GM19438 (cell line): ENCODE measurements around the gene NME2.
A peak's percentile ranks its signal among the peaks of the same experiment; 100 is the strongest.
"Not testable (repeated sequence)": the region's sequence is repeated elsewhere in the genome, so short reads cannot be mapped to it uniquely, and the experiment has no call there.

Experiments used
- ATAC-seq: cut with Tn5 transposase; IDR thresholded peaks from one replicate; pipeline ENCODE4 v1.9.1; 2021; ENCODE audit warnings: low read depth; ENCODE audit not compliant: unreplicated experiment

Gene NME2

DNA sequence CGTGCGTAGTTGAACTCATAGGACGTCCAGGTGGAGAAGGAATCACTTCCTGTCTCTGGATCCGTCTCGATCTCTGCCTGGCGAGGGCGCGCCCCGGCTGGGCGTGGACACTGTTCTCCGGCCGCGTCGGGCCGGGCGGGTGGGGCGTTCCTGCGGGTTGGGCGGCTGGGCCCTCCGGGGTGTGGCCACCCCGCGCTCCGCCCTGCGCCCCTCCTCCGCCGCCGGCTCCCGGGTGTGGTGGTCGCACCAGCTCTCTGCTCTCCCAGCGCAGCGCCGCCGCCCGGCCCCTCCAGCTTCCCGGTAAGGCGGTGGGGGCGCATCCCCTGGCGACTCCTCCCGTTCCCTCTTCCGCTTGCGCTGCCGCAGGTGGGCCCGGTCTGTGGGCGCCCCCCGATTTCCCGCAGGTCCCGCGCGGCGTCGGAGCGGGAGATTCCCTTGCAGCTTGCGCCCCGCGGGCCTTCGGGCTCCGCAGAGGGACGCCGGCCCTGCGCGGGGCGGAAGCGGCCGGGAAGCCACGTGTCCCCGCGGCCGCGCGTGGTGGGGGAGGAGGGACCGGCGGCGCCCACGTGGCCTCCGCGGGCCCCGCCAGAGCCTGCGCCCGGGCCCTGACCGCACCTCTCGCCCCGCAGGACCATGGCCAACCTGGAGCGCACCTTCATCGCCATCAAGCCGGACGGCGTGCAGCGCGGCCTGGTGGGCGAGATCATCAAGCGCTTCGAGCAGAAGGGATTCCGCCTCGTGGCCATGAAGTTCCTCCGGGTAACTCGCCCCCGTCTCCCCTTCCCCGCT, at the start of gene NME2:
TSS of gene NME2 (plus strand) at position 214 of the 789 bp plus-strand sequence. CDS start at position 634, 420 bp downstream.
- ATAC-seq = peak; percentile 88

DNA sequence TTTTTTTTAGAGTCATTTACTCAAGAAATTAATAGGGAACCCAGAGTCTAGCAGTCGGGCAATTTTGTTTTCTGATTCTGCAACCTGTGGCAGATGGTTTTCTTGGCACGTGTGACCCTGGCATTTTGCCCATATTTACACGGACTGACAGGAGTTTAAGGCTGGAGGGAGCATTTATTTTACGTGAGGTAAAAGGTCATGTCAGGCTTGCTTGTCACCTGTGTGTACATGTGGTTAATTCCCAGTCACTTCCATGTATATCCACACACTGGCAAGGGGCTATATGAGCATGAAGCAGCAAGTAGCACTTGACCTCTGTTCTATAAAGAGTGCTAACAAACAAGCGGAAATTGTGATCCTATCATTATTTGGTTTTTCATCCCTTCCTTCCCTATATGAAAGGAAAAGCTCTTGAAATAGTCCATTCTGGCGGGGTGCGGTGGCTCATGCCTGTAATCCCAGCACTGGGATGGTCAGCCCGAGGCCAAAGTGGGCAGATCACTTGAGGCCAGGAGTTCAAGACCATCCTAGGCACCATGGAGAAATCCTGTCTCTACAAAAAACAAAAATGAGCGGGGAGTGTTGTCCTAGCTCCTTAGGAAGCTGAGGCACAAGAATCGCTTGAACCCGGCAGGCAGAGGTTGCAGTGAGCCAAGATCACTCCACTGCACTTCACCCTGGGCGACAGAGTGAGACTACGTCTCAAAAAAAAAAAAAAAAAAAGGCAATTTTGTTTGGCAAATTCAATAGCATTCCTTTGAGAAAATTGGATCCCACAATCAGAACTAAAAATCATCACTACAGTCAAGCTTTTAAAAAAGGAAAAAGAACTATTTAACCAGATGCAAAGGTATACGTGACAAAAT, 47.6 kb upstream of the NME2 start:
- no peak for ATAC-seq

DNA sequence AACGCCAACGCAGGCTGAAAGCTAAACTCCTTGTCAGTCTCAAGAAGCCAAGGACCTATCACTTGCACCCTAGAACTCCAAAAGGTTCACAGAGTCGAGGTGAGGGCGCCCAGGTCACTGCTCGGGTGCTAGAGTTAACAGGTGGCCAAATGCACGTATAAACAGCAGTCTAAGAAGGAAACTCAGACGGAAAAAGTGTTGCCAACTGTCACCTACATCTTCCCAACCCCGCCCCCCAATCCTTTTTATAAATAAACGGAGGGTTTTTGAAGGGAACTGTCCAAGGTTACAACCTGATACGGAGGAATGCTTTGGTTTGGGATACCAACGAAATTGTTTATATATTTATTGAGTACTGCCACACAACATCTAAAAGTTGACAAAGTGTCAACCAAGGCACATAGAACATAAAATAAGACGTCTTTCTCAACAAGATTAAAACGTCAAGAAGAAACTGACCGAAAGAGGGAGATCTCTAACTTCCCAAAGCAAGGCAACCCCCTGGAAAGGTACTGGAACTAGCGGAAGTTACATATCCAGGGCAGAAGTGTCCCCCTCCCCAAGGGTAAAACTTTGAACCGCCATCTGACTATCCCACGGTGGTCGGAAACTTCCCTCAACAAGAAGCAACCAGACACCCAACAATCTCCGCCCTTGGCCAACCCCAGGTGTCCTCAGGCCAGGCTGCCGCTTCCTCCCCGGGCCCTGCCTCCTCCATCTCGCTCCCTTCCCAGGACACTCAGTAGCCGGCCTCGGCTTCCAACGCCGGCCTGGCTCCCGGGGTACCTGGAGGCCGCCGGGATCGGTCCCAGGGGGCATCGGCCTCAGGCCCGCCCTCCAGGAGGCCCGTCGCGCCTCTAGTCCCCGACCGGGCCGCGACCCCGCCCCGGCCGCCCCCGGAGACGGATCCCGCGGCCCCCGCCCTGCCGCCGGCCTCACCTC, 46.5 kb upstream of the NME2 start:
- peak; percentile 33 for ATAC-seq

DNA sequence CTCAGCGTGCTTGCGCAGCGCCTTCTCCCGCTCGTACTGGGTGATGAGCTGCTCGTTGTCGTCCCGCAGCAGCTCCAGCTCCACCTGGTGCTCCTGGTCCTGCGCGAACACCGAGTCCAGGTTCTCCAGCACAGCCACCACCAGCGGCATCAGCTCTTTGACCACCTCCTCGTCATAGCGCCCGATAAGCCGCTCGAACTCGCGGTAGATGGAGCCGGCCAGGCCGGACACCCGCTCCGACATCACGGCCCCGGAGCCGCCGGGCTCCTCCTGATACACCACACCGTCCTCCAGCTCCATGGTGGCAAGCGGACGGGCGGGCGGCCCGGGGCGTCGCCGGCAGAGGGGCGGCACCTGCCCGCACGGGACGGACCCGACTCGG, 45.9 kb upstream of the NME2 start:
- ATAC-seq = peak; percentile 37

DNA sequence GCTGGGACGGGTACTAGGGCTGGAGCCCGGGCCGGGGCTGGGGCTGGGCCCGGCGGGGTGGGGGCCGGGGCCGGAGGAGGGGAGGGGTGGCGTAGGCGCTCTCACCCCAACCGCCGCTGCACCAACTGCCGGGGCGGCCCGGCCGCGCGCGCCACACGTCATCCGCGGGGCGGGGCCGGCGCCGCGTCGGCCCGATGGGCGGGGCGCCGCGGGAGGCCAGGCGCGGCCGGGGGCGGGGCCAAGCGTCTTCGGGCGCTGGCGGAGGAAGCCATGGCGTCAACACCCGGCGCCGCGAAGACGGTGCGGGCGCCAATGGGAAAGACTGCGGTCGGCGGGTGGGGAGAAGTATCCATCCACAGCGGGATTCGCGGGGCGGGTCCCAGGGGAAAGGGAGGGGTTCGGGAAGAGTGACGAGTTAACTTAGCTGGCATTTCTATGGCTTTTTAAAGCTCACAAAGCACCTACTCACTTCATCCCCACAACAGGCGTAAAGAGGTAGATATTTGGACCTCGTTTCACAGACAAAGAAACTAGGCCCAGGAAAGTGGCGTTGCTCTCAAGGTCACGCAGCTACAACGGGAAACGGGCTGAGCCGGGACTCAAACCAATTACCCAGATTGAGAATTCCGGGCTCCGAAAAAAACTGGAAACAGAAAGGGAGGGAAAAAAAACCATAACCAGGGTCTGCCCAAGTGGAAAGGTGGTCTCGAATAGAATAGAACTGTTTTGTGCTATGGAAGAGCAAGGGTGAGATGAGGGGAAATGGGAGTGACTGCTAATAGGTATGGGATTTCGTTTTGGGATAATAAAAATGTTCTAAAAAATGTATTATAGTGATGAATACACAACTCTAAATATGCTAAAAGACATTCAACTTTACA, 45.2 kb upstream of the NME2 start, which contains the start of gene SPAG9:
TSS of gene SPAG9 (minus strand) at position 130 of the 881 bp plus-strand sequence. CDS start 212 bp downstream, outside the sequence.
- peak; percentile 62 for ATAC-seq

DNA sequence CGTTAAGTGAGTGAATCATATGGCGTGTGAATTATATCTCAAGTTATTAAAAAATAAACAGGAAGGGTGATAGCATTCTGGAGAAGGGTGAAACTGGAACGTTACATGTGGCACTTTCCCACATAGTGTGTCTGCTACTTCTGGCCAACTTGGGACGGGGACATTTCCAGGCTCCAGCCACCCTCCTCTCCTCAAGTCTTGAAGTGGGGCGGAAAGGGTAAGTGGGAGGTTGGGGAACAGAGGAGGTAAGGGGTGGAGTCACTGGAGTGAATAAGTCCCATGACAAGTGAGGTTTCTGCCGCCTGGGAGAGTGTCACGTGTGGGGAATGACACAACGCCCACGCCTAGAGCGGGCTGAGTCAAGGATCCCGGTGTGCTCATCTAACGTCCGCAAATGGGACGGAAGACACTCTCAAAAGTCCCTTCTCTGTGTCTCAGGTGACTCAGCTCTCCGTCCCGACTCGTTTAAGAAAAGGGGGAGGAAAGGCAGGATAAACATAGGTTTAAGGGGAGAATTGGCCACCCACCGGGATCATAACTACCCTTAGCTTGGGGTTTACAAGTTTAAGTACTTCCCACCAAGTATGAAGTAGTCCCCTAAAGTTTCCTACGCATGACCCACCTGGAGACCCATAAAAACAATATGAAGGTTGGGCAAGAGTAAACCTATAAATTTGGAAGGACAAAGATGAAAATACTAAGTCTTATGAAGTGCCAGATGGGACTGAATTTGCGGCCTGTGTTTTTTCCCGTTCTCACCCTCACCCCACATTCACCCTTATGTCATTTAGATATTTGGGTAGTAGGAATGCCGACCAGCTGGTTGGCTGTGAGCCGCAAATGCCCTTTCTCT, 44.4 kb upstream of the NME2 start:
- no peak for ATAC-seq

DNA sequence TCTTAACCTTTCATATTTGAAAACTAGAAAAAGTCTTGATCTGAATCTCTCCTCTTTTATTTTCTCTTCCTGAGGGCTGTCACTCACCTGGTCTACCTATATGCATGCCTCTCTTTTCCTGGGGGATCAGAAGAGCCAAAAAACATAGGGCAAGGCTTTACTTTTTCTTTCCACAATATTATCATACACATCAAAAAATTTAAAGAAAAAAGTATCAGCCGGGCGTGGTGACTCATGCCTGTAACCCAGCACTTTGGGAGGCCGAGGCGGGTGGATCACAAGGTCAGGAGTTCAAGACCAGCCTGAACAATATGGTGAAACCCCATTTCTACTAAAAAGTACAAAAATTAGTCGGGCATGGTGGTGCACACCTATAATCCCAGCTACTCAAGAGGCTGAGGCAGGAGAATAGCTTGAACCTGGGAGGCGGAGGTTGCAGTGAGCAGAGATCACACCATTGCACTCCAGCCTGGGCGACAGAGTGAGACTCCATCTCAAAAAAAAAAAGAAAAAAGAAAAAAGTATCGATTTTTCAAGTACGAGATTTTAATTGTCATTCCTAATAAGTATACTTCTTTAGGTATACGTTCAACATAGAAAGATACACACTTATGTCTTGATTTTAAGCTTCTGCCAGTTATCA, 43.6 kb upstream of the NME2 start:
- ATAC-seq = not testable (repeated sequence)

DNA sequence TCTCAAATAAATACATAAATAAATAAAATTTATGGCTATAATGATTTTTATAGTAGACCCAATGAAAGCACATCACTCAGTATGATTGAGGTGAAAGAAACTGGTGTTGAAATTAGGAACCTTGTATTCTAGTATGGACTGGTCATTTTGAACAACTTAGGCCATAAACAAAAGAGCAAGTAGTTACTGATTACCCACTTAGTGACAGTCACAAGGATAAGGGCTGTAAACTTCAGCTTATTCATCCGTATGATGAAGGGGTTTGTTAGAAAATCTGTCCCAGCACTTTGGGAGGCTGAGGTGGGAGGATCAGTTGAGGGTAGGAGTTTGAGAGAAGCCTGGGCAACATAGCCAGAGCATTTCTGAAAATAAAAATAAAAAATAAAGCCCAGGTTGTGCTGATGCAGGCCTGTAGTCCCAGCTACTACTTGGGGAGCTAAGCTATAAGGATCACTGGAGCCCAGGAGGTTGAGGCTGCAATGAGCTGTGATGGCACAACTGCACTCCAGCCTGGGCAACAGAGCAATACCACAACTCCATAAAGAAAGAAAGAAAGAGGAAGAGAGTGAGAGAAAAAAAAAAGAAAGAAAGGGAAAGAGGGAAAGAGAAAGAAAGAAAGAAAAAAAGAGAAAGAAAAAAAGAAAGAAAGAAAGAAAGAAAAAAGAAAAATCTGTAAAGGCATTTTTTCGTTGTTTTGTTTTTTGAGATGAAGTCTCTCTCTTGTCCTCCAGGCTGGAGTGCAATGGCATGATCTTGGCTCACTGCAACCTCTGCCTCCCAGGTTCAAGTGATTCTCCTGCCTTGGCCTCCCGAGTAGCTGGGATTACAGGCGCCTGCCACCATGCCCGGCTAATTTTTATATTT, 41.3 kb upstream of the NME2 start:
- no peak for ATAC-seq

DNA sequence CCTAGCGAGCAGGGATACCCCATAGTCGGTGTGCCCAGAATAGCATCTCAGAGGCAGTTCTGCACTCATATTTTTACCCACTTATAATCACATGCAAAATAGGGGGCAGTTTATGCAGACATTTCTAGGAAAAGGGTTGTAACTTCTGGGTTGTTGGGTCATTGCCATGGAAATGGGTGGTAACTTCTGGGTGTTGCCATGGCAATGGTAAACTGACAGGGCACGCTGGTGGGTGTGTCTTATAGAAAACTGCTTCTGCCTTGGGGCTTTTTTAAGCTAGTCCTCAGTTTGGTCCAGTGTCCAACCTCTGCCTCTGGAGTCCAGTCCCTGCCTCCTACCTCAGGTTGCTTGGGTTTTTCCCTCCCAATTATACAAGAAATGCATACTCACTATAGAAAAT, 38.1 kb upstream of the NME2 start:
- no peak for ATAC-seq

DNA sequence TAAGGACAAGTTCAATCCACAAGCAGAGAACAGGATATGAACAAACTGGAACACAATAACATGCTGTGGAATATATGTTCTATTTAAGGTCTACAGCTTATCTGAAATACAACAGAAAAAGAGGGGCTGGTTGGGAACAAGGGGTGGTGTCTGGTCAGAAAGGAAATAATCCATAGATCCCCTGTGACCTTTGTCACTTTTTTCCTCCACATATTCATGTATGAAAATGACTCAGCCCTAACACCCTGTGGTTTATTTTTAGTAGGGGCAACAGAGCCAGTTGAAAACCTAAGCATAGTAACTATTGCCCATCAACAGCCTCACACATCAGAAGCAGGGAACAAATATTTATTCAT, 33.3 kb upstream of the NME2 start:
- ATAC-seq = no peak

DNA sequence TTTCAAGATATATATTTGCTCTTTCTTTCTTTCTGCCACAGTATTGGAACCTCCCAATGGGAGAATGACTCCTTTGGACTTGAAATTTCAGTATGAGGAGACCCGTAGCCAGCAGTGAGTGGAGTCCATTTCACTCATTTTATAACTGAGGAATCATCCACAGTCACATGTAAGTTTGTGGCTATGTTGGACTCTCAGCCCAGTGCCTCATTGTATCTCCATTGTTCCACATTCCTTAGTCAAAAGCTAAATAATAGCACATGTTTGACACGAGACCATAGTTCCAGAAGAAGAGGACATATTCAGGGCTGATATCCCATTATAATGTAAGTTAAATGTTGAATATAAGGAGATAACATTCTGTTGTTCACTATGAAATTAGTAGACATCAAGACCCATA, 32.8 kb upstream of the NME2 start:
- ATAC-seq = no peak

DNA sequence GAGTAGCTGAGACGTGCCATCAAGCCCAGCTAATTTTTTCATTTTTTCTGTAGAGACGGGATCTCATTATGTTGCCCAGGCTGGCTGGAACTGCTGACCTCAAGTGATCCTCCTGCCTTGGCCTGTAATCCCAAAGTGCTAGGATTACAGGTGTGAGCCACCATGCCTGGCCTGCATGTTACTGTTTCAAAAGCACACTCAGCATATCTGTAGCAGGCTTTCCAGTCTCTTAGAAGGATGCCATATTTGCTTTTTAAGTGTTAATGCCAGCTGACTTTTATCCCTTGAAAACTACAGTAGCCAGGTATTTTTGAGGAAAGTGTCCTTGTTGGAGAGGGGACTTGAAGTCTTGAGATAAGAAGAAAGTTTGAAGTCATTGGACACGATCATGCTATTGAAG, 30.3 kb upstream of the NME2 start:
- no peak for ATAC-seq

DNA sequence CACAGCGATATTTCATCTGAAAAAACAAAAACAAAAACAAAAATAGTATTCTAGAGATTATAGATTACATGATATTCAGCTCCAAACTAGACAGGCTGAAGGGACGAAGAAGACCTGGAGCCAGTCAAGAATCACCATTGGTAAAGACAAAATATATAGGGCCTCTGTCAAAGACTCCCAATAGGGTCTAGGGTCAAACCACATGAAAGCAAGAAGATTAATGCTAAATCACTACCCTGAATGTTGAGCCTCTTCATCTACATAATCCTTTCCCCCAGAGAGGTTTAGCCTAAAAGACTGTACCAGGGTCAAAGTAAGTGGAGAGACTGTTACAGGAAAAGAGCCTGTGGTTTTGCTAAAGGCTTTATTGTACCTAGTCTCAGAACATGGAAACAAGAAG, 23.6 kb upstream of the NME2 start:
- ATAC-seq = no peak

DNA sequence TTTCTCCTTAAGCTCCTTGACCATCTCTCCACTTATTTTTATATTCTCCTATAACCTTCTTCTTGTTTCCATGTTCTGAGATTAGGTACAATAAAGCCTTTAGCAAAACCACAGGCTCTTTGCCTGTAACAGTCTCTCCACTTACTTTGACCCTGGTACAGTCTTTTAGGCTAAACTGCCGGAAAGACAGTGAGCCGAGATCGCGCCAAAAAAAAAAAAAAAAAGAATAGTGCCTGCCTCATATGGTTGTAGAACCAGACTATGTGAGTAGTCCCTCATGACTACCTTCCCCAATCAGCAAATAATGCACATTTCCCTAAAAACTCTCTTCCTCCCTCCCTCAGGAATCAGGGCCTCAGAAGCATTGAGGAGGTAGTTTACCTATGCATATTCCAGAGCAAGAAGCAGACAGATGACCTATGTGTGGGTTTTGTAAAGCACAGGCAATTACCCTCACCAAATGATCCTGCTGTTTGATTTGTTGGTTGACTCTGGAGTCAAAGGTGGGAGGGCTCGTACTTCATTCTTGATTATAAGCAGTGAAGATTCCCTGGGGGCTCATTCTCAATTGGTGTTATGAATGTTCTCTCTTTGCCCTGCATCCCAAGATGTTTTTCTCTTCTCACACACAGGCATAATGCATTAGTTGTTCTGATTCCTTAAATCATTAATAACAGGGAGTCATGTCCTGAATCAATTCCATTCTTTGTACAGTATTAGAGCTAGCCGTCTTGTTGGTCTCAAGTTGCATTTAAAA, 21.8 kb upstream of the NME2 start:
- ATAC-seq = no peak

DNA sequence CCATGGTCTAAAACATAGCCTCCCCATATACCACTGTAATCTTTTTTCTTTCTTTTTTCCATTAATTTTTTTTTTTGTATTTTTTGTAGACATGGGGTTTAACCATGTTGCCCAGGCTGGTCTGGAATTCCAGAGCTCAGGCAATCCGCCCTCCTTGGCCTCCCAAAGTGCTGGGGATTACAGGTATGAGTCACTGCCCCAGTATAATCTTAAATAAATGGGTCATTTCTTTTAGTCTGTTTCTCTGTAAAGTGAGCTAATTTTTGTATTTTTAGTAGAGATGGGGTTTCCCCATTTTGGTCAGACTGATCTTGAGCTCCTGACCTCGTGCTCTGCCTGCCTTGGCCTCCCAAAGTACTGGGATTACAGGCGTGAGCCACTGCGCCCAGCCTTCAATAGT, 18.6 kb upstream of the NME2 start:
- no peak for ATAC-seq

DNA sequence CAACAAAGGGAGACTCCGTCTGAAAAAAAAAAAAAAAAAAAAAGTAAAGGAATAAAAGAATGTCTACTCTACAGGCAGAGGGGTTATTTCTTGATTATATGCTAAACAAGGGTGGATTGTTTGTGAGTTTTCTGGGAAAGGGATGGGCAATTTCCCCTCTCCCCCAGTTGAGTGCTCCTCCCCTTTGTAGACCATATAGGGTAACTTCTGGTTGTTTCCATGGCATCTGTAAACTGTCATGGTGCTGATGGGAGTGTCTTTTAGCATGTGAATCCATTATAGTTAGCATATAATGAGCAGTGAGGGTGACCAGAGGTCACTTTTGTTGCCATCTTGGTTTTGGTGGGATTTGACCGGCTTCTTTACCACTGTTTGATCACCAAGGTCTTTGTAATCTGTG, 17.0 kb upstream of the NME2 start:
- no peak for ATAC-seq

DNA sequence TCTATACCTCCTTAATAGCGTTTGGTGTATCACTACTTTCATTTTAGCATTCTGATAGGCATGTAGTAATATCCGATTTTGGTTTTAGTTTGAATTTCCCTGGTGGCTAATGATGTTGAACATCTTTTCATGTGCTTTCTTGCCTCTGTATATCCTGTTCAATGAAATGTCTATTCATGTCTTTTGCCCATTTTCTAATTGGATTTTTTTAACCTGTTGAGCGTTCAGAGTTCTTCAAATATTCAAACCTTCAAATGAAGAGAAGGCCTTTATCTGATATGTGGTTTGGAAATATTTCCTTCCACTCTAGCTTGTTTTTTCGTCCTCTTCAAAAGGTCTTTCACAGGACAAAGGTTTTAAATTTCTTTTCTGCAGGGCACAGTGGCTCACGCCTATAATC, 15.3 kb upstream of the NME2 start:
- ATAC-seq = no peak
